Measurements from ENCODE around the gene MED22.
A peak's percentile ranks its signal among the peaks of the same experiment; 100 is the strongest.
"Not testable (repeated sequence)": the region's sequence is repeated elsewhere in the genome, so short reads cannot be mapped to it uniquely, and the experiment has no call there.

The MED22 gene

DNA sequence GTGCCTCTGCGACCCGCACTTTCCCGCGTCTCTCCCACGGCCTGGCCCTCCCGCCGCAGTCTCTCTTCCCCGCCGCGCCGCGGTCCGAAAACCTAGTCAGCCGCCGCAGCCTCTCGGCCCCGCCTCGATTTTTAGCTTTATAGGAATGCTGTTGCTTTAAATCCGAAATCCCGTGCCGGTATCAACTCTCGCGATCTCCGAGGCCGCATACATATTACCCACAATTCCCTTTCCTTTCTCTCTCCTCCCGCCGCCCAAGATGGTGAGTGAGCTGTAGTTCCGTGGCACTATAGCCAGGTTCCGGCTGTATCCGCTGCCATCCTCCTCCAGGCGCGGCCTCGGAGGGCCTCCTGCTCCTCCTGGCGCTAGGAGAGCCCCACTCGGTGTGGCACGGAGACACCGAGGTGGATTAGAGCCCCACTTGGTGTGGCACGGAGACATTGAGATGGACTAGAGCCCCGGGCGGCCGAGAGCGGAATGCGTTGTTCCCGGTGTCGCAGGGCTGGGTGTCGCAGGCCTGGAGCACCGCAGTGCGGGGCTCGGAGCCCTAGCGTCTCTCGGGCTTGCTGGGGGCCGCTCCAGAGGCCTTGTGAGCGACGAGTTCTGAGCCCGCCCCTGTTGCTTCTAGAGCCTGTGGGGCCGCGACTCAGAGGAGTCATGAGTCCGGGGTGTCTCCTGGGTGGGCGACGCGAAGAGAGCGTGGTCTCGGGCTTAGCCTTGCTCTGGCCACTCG lies at the start of gene MED22, which contains the start of gene RPL7A:
Gene MED22, minus strand, starts transcription at position 147 of the 733 bp plus-strand sequence. CDS start 1,469 bp downstream, outside the sequence.
Gene RPL7A, plus strand, starts transcription at position 234 of the 733 bp plus-strand sequence. Its CDS starts 26 bp downstream, at position 260.
- DNase-seq: peak; percentile 93

DNA sequence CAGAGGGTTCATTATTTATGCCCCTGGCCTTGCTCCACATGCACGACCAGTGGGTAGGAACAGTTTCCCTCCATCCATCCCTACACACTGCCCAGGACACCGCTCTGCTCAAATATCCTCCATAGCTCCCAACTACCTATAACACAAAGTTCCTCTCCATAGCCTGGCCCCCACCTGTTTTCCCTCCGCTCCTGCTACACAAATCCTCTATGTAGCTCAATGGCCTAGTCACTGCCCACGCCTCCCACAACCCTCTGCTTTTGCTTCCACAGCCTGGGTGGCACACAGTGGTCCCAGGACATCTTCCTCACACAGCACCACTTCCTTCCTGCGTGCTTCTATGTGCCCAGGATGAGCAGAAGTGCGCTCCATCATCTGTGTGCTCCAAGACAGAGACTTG lies 49.4 kb upstream of the MED22 start:
- no peak for DNase-seq

DNA sequence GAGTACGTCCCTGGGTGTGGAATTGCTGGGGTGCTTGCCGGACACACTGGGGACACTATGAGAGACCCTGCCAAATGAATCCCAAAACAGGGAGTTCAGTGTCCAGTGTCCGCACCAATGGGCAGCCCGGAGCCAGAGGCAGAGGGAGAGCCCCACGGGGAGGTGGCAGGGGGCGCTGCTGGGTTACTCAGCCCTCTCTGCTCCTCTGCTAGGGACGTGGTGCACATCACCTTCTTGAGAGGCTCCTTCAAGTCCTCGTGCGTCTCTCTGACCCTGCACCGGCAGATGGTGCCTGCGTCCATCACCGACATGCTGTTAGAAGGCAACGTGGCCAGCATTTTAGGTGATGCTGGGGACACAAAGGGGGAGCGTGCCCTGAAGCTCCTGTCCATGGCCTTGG lies 49.0 kb upstream of the MED22 start:
- DNase-seq: no peak

DNA sequence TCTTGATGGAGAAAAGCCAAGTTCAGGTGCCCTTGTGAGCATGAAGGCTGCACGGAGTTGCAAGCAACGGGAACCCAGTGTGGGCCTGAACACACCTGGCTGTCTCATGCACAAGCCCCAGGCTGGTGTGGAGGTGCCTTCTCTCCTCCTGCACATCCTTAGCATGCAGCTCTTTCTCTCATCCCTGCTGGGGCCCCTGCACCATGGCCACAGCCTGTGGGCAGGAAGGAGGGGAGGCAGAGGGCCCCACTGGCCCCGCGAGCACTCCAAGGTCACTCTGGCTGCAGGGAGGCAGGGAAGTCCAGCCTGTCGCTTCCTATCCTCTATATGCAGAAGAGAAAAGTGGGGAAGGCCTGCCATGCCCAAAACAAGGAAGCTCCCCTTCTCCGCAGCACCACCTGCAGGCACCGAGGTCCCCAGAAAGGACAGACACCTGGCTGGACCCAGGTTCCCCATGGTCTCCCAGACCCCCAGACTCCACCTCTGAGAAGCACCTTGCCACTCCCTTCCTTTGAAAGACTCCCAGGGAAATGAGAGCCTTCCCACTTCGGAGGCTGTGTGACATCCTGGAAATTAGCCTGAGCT lies 46.8 kb upstream of the MED22 start:
- DNase-seq: no peak

DNA sequence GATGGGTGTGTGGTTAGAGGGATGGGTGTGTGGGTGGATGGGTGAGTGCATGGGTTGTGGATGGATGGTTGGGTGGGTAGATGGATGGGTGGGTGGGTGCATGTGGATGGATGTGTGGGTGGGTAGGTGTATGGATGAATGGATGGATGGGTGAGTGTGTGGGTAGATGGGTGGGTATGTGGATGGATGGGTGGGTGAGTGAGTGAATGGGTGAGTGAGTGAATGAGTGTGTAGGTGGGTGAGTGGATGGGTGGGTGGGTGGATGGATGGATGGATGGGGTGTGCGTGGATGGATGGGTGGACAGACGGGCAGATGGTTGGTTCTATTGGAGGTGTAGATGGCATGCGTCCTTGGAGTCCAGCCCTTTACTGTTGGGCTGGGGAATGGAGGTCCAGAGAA lies 45.5 kb upstream of the MED22 start:
- no peak for DNase-seq

DNA sequence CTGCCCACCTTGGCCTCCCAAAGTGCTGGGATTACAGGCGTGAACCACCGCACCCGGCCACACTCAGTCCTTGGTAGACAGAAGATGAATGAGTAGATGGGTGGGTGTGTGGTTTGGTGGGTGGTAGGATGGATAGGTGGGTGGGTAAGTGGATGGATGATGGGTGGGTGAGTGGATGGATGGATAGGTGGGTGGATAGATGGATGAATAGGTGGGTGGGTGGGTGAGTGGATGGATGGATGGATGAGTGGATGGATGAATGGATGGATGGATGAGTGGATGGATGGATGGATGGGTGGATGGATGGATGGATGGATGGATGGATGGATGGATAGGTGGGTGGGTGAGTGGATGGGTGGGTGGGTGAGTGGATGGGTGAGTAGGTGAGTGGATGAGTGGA lies 44.4 kb upstream of the MED22 start:
- not testable (repeated sequence) for DNase-seq

DNA sequence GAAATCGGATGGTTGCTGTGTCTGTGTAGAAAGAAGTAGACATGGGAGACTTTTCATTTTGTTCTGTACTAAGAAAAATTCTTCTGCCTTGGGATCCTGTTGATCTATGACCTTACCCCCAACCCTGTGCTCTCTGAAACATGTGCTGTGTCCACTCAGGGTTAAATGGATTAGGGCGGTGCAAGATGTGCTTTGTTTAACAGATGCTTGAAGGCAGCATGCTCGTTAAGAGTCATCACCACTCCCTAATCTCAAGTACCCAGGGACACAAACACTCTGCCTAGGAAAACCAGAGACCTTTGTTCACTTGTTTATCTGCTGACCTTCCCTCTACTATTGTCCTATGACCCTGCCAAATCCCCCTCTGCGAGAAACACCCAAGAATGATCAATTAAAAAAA lies 43.5 kb upstream of the MED22 start:
- not testable (repeated sequence) for DNase-seq

DNA sequence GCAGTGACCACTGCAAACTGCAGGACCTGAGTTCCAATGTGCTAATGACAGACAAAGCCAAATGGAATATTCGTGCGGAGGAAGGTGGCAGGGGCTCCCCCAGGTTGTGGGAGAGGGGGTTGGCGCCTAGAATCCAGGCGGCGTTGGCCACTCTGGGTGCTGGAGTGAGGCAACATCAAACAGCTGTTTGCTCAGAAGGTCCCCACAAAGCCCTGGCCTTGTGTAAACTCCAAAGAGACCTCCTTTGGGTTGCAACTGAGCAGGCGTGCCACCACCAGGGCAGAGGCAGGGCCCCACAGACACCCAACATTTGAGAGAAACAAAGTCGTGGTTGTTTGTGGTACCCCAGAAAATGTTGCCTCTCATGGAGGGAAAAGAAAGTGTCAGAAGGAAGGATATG lies 42.8 kb upstream of the MED22 start:
- no peak for DNase-seq

DNA sequence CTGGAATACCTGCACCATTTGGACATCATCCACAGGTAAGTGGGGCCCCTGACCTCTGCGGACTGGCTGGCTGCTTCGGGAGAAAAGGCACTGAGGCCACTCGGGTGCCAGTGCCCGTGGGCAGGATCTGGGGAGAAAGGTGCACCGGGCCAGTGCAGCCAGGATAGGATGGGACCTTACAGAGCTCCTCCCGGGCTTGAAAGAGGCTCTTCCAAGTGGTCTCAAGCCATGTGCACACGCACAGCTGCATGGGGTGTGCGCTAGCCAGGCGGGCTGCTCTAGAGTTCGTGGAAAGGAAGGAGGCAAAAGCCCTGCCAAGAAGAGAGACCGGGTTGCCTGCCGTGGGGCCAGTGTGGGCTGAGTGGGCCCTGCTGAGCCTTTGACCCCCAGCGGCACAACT lies 41.6 kb upstream of the MED22 start:
- no peak for DNase-seq

DNA sequence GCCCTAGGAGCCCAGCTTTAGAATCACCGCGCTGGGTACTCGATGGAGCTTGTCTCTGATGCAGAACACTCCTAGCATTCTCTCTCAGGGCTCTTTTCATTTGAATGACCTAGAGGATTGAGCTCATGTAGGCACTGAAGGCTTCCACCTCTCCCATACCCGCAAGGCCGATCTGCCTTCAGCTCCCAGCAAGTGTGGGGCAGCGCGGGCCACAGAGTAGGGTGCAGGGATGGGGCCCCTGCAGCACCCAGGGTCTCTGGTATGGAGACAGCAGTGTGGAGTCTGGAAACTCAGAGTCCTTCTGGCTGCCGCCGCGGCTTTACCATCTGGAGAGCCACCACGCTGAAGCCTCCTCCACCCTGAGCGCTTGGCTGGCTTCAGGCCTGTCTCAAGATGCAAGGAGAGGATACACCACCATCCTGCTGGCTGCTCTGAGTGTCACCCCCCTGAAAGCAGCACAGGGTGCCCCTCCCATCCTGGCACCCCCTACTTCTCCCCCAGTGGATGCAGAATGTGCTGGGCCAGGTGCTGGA lies 41.2 kb upstream of the MED22 start:
- no peak for DNase-seq

DNA sequence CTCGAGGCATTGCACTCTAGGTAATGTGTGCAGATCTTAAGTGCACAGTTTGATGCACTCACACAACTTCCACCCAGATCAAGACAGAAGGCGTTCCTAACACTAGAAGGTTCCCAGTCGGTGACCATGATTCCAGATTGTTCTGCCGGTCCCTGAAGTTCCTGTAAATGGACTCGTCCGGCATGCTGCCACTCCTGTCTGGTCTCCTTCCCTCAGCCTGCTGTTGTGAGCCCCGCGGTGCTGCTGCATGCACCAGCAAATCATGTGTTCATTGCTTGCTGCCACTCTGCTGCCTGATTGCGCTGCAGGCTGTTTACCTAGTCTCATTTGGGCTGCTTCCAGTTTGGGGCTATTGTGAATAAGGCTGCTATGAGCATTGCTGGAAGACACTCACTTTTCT lies 39.7 kb upstream of the MED22 start:
- no peak for DNase-seq

DNA sequence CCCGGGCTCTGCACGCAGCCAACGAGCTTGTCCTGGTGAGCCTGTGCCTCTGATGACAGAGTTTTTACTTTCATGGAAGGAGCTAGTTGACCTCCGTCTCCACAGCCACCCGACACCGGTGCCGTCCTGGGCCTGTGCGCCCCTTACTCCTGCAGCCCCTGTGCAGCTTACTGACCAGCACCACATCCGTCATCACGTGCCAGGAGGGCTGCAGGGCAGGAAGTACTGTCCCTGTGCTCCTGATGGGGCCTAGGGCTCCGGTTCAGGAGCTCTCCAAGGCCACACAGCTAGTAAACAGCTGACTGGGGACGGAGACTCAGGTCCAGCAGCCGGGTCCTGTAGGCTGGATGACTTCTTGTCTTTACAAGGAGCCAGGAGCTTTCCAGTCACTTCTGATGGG lies 38.4 kb upstream of the MED22 start:
- no peak for DNase-seq

DNA sequence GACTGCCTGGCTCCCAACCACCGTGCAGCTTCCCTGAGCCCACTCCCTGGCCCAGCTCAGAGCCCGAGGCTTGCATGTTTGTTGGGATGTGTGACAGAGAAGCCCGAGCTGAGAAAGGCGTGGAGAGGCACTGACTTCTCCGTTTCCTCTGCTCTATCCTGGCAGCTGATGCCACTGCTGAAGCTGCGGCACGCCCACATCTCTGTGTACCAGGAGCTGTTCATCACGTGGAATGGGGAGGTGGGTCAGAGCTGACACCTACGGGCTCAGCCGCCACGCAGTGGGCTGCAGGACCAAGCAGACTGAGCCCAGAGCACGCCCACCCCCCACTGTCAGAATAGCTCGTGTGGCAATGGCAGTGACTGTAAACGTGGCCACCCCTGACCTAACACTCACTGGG lies 37.5 kb upstream of the MED22 start:
- DNase-seq: no peak

DNA sequence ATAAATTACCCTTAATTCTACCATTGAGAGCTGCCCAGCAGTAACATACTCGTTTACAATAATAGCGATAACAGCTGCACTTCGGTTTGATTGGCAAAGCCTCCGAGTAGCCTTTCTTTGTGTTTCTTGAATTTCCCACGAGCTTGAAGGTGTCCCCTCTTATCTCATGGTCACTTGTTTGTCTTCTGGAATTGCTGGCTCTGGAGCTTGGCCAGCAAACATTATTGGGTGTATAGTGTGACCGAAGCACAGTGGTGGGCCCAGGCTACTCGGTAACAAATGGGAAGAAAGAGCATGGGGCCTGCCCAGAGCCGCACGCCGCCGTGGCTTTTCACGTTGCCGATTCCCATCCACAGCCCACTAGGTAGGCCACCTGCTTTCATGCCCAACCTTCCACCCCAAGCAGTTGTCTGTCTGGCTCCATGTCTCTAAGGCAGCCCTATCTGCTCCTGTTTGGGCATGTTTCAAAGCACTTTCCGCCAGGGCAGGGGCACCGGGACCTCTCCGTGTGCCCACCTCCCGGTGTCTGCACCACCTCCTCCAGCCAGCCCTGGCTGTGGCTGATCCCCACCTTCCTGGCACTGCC lies 36.9 kb upstream of the MED22 start:
- no peak for DNase-seq

DNA sequence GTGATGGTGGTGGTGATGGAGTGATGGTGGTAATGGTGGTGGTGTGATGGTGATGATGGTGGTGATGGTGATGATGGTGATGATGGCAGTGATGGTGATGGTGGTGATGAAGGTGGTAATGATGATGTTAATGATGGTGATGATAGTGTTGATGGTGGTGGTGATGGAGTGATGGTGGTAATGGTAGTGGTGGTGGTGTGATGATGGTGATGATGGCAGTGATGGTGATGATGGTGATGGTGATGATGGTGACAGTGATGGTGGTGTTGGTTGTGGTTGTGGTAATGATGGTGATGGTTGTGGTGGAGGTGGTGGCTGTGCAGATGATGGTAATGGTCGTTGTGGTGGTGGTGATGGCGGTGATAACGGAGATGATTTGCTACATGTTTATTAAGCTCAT lies 35.5 kb upstream of the MED22 start:
- no peak for DNase-seq

DNA sequence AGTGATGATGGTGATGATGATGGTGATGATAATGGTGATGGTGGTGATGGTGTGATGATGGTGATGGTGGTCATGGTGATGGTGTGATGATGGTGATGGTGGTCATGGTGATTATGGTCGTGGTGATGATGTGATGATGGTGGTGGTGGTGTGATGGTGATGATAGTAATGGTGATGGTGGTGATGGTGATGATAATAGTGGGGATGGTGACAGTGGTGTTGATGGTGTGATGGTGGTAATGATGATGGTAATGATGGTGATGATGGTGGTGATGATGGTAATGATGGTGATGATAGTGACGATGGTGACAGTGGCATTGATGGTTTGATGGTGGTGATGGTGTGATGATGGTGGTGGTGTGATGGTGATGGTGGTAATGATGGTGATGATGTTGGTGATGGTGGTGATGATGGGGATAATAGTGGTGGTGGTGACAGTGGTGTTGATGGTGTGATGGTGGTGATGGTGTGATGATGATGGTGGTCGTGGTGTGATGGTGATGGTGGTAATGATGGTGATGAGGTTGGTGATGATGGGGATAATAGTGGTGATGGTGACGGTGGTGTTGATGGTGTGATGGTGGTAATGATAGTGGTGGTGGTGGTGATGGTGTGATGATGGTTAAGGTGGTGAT lies 34.7 kb upstream of the MED22 start:
- no peak for DNase-seq

DNA sequence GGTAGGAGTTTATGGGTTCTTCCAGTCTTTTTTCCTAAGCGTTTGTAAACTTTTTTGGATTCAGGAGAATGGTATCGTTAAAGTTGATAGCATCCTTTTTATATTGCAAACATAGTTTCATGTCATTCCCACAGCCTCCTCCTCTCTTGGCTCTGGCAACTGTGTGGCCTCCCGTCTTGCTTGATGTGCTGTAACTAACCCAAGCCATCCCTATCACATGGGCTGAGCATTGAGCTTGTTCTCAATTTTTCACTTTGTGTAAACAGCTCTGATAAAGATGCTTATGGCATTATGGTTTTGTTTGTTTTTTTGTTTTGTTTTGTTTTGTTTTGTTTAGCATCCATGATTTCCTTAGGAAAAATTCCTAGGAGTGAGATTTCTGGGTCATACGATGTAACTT lies 32.8 kb upstream of the MED22 start:
- DNase-seq: no peak

DNA sequence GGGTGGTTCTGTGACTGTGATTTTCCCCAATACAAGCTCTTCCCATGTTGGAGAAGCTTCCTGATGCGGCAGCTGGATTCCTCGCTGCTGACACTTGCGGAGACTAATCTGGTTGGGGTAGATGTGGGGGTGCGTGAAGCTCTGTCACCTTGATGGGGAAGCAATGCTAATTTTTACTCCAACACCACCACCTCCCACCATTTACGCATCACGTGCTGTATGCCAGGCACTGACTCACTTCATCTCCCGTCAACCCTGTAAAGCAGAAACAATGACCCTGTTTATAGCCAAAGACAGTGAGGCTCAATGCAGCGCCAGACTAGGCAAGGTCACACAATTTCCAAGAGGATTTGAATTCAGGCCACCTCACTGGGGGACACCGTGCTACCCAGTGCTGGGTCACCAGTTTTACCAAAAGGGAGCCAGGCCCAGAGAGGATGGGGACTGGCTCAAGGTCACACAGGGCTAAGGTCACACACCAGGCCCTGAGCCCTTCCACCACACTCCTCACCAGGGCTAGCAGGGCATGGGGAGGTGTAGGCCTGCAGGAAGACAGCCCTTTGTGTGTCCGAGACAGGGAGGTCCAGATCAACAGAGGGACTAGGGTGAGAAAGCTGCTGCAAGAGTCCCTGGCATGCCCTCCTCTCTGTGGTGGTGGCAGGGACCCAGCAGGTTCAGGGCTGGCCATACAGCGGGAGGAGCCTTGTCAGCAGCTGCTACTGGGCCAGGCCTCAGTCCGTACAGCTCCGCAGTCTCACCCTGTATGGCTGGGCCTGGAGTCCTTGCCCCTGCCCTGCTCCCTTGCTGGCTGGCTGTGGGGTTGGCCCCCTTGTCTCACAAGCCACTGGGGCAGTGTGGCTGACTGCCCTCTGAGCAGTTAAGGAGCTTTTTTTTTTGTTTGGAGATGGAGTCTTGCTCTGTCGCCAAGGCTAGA lies 31.5 kb upstream of the MED22 start:
- no peak for DNase-seq

DNA sequence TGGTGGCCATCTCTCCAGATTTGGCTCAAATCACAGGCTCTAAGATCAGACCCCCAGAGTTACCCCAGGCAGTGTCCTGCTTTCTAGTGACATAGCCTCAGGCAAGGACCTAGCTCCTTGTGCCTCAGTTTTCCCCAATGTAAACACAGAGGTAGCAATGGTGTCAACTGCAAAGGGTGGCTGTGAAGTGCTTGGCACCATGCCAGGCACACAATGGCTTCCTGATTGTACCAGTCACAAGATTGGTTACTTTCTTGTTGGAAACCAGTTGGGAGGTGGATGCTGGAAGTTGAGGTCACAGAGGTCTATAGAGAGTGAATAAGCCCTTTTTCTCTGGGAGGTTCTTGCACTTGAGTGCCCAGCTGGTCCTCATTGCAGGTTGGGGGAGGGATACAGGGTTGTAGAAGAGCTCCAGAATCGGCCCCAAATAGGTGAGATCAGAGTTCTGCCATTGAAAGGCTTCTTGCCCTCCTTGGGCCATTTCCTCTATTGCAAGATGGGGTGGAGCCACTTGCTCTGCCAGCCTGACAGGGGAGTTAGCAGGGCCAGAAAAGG lies 30.6 kb upstream of the MED22 start:
- DNase-seq: no peak

DNA sequence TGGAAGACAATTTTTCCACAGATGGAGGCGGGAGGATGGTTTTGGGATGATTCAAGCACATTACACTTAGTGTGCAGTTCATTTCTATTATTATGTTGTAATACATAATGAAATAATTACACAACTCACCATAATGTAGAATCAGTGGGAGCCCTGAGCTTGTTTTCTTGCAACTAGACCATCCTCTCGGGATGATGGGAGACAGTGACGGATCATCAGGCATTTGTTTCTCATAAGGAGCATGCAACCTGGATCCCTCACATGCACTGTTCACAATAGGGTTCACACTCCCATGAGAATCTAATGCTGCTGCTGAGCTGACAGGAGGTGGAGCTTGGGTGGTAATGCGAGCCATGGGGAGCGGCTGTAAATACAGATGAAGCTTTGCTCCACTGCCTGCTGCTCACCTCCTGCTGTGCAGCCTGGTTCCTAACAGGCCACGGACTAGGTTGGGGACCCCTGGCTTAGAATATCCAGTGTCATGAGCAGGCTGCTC lies 29.8 kb upstream of the MED22 start:
- no peak for DNase-seq

DNA sequence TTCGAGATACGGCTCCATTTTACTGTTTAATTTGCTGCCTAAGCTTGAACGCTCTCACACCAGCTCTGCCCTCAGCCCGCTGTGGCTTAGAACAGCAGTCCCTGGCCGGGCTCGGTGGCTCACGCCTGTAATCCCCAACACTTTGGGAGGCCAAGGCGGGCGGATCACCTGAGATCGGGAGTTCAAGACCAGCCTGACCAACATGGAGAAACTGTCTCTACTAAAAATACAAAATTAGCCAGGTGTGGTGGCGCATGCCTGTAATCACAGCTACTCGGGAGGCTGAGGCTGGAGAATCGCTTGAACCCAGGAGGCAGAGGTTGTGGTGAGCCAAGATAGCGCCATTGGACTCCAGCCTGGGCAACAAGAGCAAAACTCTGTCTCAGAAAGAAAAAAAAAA lies 29.3 kb upstream of the MED22 start:
- DNase-seq: not testable (repeated sequence)

Measured in NCI-H748 treated with DMSO at 0.1 percent for 48 hours (cell line).